ENCODE measurements around the gene RAB9B.
"Not testable (repeated sequence)": the region's sequence is repeated elsewhere in the genome, so short reads cannot be mapped to it uniquely, and the experiment has no call there.

The RAB9B gene, protein sequence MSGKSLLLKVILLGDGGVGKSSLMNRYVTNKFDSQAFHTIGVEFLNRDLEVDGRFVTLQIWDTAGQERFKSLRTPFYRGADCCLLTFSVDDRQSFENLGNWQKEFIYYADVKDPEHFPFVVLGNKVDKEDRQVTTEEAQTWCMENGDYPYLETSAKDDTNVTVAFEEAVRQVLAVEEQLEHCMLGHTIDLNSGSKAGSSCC

DNA sequence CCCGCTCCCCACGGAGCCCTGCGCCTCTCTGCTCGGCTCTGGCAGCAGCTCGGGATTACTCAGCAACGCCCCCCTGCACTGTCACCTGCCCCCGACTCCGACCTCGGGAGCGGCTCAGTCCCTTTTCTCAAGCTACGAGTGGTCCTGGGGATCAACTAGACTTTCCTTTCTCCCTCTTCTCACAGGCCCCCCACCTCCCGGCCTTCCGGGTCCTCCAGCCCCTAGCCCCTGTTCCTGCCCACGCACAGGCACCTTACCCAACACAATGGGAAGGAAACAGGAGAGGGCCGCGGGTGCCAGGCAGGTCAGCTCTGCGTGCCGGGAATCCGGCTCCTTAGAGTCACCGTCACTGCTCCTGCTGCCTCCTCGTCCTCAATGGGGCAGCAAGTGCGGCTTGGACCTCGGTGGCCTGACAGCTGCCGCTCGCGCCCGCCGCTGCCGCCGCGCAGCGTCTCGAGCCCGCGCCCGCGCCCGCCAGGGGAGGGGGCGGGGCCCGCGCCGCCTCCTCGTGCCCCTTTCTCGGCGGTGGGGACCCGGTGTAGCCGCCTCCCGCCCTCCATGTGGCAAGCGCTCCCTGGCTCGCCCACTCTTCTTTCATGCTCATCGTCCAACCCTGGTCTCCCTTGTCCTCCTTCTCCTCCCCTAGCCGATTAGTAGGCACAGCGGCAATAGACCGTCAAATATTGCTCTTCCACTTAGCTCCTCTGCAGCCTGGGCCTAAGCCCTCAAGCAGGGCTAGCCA is at the start of gene RAB9B:
RAB9B (minus strand) TSS at position 455 of the 742 bp plus-strand sequence. CDS start 6,473 bp downstream, outside the sequence.
- peak; percentile 65 for DNase-seq

DNA sequence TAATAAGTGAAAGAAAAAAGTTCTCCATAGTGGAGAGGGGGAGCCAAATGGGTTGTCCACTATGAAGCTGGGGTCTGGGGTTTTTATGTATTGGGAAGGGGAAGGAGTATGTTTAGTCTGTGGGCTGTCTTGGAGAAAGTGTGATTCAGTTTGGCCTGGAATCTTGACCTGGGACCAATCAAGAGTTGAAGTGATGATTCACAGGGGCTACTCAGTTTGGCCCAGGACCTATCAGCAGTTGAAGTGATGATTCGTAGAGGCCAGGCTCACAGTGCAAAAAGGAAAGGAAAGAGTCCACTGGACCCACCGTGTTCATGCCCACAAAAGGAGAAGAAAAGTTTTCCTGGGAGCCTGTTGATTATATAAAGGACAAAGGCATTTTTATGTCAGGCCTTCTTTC is 47.3 kb upstream of the RAB9B start:
- no peak for DNase-seq

GRCh38 chrX:103878466-103879122 is 46.5 kb upstream of the RAB9B start:
- no peak for DNase-seq

DNA sequence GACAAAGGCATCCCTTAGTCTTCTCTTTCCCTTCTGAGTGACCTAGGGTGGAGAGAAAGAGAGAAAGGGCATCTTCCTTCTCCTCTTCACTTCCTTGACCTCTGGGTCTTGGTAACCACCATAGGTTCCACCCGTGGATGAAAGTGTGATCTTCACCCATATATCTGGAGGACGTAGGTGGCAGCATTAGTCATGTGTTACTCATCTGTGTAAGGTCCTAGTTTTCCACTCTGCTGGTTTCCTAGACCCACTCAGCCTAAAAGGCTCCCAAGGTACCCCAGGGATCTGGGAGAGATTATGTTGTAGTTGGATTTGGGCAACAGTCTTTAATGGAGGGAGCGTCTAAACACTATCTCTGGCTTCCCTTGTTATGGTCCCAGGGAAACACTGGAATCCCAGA is 45.5 kb upstream of the RAB9B start:
- DNase-seq, result no peak

DNA sequence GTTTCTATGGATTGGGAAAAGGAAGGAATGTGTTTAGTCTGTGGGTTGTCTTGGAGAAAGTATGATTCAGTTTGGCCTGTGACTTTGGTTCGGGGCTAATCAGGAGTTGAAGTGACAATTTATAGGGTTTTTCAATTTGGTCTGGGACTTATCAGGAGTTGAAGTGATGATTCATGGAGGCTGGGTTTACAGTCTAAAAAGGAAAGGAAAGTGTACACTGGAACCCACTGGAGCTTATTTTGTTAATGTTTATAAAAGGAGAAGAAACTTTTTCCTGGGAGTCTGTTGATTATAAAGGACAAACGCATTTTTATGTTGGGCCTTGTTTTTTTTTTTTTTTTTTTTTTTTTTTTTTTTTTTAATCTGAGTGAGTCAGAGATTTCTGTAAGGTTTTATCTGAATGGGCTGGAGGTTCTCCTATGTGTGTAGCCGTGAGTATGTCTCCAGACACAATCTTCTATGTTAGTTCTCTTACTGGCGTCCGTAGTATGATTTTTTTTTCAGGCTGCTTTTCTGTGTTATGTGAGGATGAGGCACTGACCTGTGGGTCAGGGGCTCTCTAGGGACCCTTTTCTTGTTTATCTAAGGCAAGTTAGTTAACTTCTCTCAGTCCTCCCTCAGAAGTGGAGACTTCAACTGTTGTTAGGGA is 33.0 kb upstream of the RAB9B start:
- DNase-seq, result no peak

- DNase-seq, result no peak
Measured at GRCh38 chrX:103864149-103864548, 32.1 kb upstream of the RAB9B start.

GRCh38 chrX:103861200-103861599 is 29.1 kb upstream of the RAB9B start:
- no peak for DNase-seq

GRCh38 chrX:103849558-103849957 is 17.5 kb upstream of the RAB9B start:
- no peak for DNase-seq

- DNase-seq, result no peak
Measured at GRCh38 chrX:103847174-103847870, 15.3 kb upstream of the RAB9B start.

DNA sequence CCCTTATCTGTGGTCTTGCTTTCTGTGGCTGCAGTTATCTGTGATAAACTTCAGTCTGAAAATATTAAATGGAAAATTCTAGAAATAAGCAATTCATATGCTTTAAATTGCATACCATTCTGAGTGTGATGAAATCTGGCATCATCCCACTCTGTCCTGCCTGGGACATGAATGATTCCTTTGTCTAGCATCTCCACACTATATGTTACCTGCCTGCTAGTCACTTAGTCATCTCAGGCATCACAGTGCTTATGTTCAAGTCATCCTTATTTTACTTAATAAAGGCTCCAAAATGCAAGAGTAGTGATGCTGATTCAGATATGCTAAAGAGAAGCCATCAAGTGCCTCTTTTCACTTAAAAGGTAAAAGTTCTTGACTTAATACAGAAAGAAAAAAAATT is 14.3 kb upstream of the RAB9B start:
- DNase-seq, result no peak

- DNase-seq, result peak; percentile 50
Measured at GRCh38 chrX:103845165-103845653, 13.2 kb upstream of the RAB9B start.

- no peak for DNase-seq
Measured at GRCh38 chrX:103839404-103839803, 7.3 kb upstream of the RAB9B start.

DNA sequence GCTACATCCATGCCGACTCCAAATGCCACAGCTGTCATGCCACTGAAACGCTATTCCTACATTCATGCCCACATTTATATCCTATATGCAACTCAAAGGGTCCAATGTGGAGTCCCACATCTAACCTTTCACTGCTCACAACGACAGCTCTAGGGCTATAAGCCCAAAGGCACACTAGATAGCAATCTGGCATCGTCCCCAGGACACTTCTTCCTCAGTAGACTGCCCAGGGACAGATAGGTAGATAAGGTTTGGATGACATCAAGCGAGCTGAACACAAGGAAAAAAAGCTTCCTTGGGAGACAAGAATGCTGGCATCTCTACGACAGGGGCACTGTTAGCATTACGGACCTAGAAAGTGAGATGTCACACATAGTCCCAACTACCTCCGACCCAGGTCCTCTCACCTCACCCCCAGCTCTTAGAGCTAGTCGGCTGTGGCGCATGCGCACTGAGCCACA is 685 bp downstream of the RAB9B start:
- no peak for DNase-seq

DNA sequence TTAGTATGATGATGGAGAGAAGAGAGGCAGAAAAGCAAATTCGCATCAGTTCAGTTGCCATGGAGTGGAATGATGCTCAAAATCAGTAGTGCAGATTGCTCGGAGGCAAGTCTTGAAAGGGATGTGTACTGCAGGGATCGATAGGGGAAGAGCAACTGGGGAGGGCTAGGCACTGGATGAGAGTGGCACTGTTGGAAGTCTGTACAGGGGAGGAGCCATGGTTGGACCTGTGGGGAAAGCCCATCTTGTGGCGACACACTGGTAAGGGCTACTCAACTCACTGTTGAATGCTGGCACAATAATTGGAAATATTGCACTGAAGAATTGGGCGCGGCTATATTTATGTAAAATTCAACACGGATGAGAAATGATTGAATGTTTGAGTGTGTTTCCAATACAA is 1.2 kb downstream of the RAB9B start:
- DNase-seq, result no peak

DNA sequence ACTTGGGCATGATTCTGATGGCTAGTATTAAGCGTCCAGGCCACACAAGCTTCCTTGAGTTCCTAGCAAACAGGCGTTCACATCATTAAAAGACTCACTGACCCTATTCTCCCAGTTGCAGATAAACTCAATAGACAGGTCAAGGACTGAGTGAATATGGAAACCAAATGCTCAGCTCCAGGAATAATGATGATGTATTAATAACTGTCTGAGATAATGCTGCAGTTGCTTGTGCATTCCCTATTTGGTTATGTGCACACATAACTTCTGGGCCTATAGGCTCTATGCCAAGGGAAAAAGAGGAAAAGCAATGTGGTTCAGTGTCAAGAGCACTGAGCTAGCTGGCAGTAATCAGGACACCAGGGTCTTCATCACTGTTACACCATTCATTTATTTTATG is 3.5 kb downstream of the RAB9B start:
- no peak for DNase-seq

GRCh38 chrX:103825881-103826280 is 6.2 kb downstream of the RAB9B start:
- no peak for DNase-seq

GRCh38 chrX:103823591-103823990 is 8.5 kb downstream of the RAB9B start:
- DNase-seq, result no peak

GRCh38 chrX:103820802-103821201 is 11.3 kb downstream of the RAB9B start:
- DNase-seq, result not testable (repeated sequence)

GRCh38 chrX:103818842-103819619 is 13.0 kb downstream of the RAB9B start:
- DNase-seq, result no peak

GRCh38 chrX:103817502-103817901 is 14.6 kb downstream of the RAB9B start:
- DNase-seq, result no peak

GRCh38 chrX:103817101-103817500 is 15.0 kb downstream of the RAB9B start:
- DNase-seq, result not testable (repeated sequence)

GRCh38 chrX:103811858-103812257 is 20.2 kb downstream of the RAB9B start:
- no peak for DNase-seq

Measured in activated naive CD4-positive, alpha-beta T cell treated with Interleukin-2 at 50 U/mL for 16 hours (primary cell).